ENCODE measurements around the gene ARMC7.

- no peak for TF ChIP-seq CTCF (conservative IDR thresholded peaks at IDR 0.05; ENCODE audit: low read depth, low read length)
- no peak for TF ChIP-seq RCOR1 (IDR thresholded peaks at IDR 0.05; ENCODE audit: insufficient replicate concordance, low read length)
- no peak for TF ChIP-seq BHLHE40 (IDR thresholded peaks at IDR 0.05; ENCODE audit: low read depth, low read length)
- no peak for TF ChIP-seq NFE2L2 (IDR thresholded peaks at IDR 0.05; ENCODE audit: low read depth, low read length)
- no peak for TF ChIP-seq SMC3 (IDR thresholded peaks at IDR 0.05; ENCODE audit: low read depth, low read length)
- TF ChIP-seq RFX5 (IDR thresholded peaks at IDR 0.05; ENCODE audit: low read depth, low read length): no peak
- no peak for TF ChIP-seq MXI1 (IDR thresholded peaks at IDR 0.05; ENCODE audit: borderline replicate concordance, low read depth, low read length)
- no peak for TF ChIP-seq POLR2A (IDR thresholded peaks at IDR 0.05; ENCODE audit: low read depth, low read length)
- TF ChIP-seq MAZ (IDR thresholded peaks at IDR 0.05; ENCODE audit: borderline replicate concordance, low read depth, low read length): no peak
- no peak for TF ChIP-seq RAD21 (IDR thresholded peaks at IDR 0.05; ENCODE audit: low read length)
- no peak for TF ChIP-seq FOS (IDR thresholded peaks at IDR 0.05; ENCODE audit: low read depth, low read length)
- TF ChIP-seq ELK1 (IDR thresholded peaks at IDR 0.05; ENCODE audit: borderline replicate concordance, low read depth, low read length): no peak
- no peak for TF ChIP-seq USF2 (IDR thresholded peaks at IDR 0.05; ENCODE audit: low read depth, low read length)
Measured at GRCh38 chr17:75075597-75076336, 34.0 kb upstream of the ARMC7 start.
